Neutrophil (primary cell): Measurements from ENCODE around the gene TMEM178A.

Source experiments
- H3K27ac ChIP-seq: fragments of 200-600 bp; sonication (generic); 2 replicates; pipeline ENCODE4 v1.5.1; 2016; ENCODE audit warnings: mild to moderate bottlenecking, moderate library complexity
- H3K27me3 ChIP-seq: fragments of 200-600 bp; sonication (generic); 2 replicates; pipeline ENCODE4 v1.6.0; 2016; ENCODE audit warnings: mild to moderate bottlenecking
- H3K36me3 ChIP-seq: fragments of 200-600 bp; sonication (generic); 2 replicates; pipeline ENCODE4 v1.5.1; 2017
- H3K4me1 ChIP-seq, 2 experiments: fragments of 200-600 bp in 1 of 2; sonication (generic) in 1 of 2; 1 replicate in 1 of 2; 2 replicates in 1 of 2; pipeline versions ENCODE4 v1.5.1 to v1.6.1; 2013 to 2016; ENCODE audit warnings: low read depth in 1 of 2, low read length in 1 of 2, mild to moderate bottlenecking in 1 of 2, moderate library complexity in 1 of 2; ENCODE audit not compliant: control insufficient read depth in 1 of 2, insufficient read depth in 1 of 2
- H3K4me3 ChIP-seq, 2 experiments: fragments of 200-600 bp in 1 of 2; sonication (generic) in 1 of 2; 1 replicate in 1 of 2; 2 replicates in 1 of 2; pipeline ENCODE4 v1.5.1; 2013 to 2016; ENCODE audit warnings: low read depth in 1 of 2, low read length in 1 of 2, mild to moderate bottlenecking in 1 of 2, moderate library complexity in 1 of 2
- H3K9me3 ChIP-seq: fragments of 200-600 bp; sonication (generic); 2 replicates; pipeline ENCODE4 v1.5.1; 2016
- TF ChIP-seq, protein P1 (sequence below): fragments of 200-600 bp; sonication (generic); IDR thresholded peaks from 2 replicates; pipeline ENCODE4 v1.5.1; 2016; ENCODE audit warnings: antibody characterized with exemption

Gene TMEM178A

DNA sequence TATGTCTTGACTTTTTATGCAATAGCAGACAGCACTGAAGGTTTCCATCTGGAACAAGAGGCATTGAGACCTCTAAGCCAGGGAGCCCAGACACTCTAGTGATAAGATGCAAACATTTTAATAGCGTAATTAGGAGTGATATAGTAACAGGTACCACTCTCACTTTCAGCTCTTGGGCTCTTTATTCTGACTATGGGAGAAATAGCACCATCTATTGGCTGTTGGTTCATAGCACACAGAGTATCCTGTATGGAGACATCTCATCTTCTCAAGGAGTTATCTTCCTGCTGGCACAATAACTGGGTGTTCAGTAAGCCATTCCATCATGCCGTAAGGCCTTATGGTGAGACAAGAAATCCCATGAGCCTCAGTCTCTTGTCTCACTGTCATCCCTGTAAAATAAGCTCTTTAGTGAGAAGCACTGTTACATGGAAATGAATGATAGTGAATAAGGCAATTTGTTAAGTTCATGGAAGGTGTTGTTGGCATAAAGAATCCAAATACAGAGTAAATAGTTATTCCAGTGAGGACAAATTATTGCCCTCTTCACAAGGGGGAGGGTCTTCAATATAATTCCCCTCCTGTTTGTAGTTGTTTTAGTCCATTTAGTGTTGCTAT lies 65.1 kb downstream of the TMEM178A start:
- peaks cover 9% of the 10 kb centered on the region for H3K36me3 ChIP-seq
- TF ChIP-seq, protein P1, sequence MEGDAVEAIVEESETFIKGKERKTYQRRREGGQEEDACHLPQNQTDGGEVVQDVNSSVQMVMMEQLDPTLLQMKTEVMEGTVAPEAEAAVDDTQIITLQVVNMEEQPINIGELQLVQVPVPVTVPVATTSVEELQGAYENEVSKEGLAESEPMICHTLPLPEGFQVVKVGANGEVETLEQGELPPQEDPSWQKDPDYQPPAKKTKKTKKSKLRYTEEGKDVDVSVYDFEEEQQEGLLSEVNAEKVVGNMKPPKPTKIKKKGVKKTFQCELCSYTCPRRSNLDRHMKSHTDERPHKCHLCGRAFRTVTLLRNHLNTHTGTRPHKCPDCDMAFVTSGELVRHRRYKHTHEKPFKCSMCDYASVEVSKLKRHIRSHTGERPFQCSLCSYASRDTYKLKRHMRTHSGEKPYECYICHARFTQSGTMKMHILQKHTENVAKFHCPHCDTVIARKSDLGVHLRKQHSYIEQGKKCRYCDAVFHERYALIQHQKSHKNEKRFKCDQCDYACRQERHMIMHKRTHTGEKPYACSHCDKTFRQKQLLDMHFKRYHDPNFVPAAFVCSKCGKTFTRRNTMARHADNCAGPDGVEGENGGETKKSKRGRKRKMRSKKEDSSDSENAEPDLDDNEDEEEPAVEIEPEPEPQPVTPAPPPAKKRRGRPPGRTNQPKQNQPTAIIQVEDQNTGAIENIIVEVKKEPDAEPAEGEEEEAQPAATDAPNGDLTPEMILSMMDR: no peak

DNA sequence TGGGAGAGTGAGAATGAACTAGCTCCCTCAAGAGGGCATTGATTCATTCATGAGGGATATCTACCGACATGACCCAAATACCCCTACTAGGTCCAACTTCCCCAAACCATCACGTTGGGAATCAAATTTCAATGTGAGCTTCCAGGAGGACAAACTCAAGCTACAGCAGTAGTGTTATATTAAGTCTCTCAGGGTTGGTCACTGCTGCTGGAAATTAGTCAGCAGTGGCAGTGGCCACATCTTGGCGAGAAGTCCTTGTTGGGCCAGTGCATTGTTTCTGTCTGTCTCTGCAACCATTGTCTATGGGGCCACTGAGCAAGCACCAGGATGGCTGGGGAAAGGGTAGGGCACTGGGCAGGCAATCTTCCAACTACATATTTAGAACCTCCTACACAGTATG lies 65.8 kb downstream of the TMEM178A start:
- TF ChIP-seq, protein P1: no peak
- Histone ChIP-seq H3K27ac (no peak overlapping the region), H3K36me3 (peaks cover 15% of the 10 kb centered on the region), H3K4me1 (no peaks in the 10 kb centered on the region), H3K27me3 (no peaks in the 10 kb centered on the region), H3K9me3 (no peaks in the 10 kb centered on the region), H3K4me3 (no peak overlapping the region)

More for the DNA sequence above, 65.1 kb downstream of the TMEM178A start:
- no peaks in the 10 kb centered on the region for H3K9me3 ChIP-seq
- no peak overlapping the region for H3K27ac ChIP-seq
- H3K4me1 ChIP-seq: no peaks in the 10 kb centered on the region
- H3K4me3 ChIP-seq: no peak overlapping the region
- no peaks in the 10 kb centered on the region for H3K27me3 ChIP-seq

DNA sequence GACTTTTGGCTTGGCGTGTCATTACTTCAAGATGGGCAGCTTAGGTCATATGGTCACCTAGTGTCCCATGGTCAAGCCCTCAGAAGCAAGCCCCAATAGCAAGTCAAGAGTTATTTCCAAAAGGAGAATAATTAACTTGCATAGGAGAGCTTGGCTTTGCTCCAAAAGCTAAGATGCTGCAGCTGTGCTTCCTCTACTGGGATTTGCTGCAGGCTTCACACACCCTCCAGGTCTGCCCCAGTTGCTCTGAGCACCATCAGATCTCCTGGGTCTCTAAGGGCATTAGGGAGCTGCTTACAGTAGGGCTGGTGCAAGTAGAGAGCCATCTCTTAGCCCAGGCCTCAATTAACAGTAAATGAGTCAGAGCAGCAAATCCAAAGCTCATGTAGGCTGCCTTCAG lies 66.8 kb downstream of the TMEM178A start:
- H3K9me3 ChIP-seq: no peaks in the 10 kb centered on the region
- no peaks in the 10 kb centered on the region for H3K4me1 ChIP-seq
- no peak overlapping the region for H3K27ac ChIP-seq
- peaks cover 19% of the 10 kb centered on the region for H3K36me3 ChIP-seq
- no peak overlapping the region for H3K4me3 ChIP-seq
- TF ChIP-seq, protein P1: no peak
- H3K27me3 ChIP-seq: no peaks in the 10 kb centered on the region

DNA sequence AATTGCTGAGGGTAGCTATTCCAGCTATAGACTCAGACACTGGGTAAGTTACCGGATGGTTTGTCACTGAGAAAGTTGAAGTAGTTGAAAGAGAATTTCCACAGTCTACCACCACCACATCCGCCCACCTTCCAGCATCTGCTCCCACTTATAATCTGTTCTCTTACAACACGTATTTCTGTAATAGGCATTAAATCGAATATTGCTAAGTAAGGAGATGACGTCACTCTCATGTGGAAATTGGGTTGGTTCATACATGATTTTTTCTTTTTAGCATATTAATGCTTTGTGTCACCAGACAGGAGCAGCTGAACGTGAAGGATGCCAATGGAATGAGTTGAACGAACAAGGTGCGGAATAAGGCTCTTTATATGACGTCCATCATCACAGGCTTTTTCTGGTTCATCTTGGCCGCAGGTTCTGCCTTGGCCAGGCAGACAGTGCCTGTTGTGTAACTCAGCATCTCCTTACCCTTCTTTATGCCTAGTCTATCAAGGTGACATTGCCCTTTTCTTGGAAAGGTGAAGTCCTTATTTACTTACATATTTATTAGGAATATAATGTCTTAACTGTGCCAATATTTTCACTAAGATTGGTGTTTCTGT lies 67.5 kb downstream of the TMEM178A start:
- TF ChIP-seq, protein P1: no peak
- H3K9me3 ChIP-seq: no peaks in the 10 kb centered on the region
- peaks cover 19% of the 10 kb centered on the region for H3K36me3 ChIP-seq
- no peak overlapping the region for H3K4me3 ChIP-seq
- H3K27me3 ChIP-seq: no peaks in the 10 kb centered on the region
- H3K27ac ChIP-seq: no peak overlapping the region
- no peaks in the 10 kb centered on the region for H3K4me1 ChIP-seq

DNA sequence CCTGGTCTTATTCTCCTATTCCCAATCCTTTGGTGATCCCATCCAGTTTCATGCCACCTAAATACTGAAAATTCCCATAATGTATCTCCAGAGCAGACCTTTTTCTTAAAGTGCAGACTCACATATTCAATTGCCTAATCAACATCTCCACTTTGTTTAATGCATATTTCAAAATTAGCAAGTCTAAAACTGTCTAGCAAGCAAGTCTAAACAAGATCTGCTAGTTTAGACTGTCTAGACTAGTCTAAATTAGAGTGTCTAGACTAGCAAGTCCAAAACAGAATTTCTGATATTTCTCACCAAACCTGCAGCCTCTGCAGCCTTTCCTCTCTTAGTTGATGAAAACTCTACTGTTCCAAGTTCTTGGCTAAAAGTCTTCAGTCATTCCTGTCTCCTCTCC lies 68.7 kb downstream of the TMEM178A start:
- Histone ChIP-seq H3K4me1 (no peaks in the 10 kb centered on the region), H3K27me3 (no peaks in the 10 kb centered on the region), H3K4me3 (no peak overlapping the region), H3K36me3 (peaks cover 19% of the 10 kb centered on the region), H3K27ac (no peak overlapping the region), H3K9me3 (no peaks in the 10 kb centered on the region)
- TF ChIP-seq, protein P1: no peak
